NCI-H128 (cell line): ENCODE measurements around the gene BEAN1.

Experiments
- DNase-seq: peaks from one replicate; lab custom pipeline; 2025; ENCODE audit not compliant: unreplicated experiment; lab: John Stamatoyannopoulos, UW

The BEAN1 gene

GRCh38 chr16:66519482-66520373, 92.6 kb downstream of the BEAN1 start:
- no peak for DNase-seq

- no peak for DNase-seq
Observed at GRCh38 chr16:66520406-66521170, 93.5 kb downstream of the BEAN1 start.

DNA sequence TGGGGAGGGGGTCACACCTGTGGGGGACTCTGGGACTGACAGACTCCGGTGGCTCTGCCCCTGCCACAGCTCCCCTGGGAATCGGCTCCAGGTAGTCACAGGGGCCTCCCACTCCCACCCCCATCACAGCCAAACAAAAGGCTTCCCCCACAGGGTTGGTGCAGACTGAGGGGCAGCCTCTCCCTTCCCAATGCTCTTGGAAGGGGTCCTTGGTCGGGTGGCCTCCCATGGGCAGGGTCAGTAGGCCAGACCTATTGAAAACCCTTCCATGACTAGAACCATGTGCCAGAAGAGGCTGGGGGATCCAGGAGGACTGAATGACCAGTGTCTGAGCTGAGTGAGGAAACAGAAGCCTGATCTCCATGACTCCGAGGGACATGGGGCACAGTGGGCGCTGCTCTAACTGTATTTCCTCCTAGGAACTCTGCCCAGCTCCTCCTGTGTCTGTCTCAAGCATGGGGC, 94.2 kb downstream of the BEAN1 start:
- no peak for DNase-seq

DNA sequence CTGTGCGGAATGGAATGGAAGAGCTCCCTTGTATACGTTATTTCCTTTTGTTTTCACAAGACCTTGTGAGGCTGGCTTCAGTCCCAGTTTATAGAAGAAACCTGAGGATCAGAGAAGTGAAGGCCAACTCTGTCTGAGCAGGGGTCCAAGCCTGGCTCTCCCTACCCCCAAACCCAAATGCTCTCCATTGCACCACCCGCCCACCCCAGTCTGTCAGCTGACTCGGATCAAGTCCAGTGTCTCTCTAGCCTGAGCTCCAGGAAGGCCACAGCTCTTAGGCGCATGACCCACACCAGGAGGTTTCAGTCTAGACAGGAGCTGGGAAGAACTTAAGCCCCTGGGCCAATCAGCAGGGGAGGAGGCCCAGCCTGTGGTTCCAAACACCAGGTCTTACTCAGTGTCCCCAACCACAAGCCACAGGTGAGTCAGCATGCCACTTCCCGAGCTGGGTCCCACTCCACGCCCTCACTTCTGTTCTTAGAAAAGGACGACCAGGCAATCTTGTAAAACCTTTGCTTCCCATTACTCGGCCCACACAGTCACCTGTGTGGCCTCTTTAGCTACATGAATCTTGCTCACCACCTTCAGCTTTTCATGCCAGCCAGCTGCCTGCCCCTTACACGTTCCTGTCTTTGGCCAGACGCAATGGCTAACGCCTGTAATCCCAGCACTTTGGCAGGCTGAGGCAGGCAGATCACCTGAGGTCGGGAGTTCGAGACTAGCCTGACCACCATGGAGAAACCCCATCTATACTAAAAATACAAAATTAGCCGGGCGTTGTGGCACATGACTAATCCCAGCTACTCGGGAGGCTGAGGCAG, 95.1 kb downstream of the BEAN1 start:
- DNase-seq: no peak

GRCh38 chr16:66522816-66523590, 95.9 kb downstream of the BEAN1 start:
- DNase-seq: no peak

- no peak for DNase-seq
Observed at GRCh38 chr16:66523861-66524354, 96.8 kb downstream of the BEAN1 start.

- DNase-seq: no peak
Observed at GRCh38 chr16:66524601-66525164, 97.6 kb downstream of the BEAN1 start.

DNA sequence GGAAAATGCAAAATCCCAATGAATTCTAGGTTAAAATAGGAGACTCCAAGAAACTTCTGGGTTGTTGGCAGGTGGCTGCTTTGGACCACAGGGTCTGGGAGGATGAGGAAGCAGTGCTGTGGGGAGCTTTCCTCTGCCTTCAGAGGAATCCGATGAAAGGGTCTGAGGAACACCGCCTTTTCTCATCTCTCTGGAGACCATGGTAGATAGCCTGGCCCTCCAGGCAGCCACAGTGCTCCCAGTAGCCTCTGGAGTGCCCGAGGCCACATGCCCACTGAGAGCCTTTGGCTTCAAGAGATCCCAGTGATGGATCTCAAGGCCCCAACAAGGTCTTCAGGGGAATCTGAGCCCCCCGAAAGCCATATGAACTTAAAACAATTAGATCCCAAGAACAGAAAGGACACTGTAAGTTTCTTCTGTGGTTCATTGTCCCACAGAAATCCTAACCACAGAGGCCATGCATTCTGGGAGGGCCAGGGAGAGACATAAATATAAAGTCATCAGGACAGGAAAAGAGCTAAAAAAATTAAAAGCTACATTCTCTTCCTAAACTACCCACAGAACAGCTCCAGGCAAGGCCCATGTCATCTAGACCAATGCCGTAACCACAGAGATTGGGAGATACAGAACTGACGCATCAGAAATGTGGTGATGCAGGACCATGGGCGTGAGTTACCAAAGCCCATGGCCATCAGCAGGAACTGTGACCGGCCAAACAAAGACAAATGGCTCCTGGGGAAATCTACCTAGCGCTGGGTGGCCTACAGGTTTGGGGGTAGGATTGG, 98.5 kb downstream of the BEAN1 start:
- DNase-seq: no peak

GRCh38 chr16:66528294-66528693, 101.2 kb downstream of the BEAN1 start:
- DNase-seq: no peak

DNA sequence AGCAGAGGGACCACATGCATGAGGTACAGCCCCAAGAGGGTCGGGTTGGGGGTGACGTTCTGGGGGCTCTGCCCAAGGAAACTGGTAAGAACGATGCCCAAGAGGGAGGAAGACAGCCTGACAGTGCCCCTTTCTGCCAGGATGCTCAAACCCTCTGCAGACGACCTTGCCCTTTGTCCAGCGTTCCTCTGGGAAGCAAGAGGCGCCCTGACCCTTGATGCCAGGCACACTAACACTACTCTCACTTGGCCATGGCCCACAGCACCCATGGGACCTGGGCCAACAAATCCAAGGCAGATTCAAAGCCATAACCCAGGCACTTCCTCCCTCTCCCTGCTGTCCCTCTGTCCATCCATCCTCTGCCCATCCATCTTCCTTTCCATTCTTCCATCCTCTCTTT, 102.4 kb downstream of the BEAN1 start:
- DNase-seq: no peak
